DND-41 (cell line): Measurements from ENCODE around the gene NLRC3.
A peak's percentile ranks its signal among the peaks of the same experiment; 100 is the strongest.

Source experiments
- ATAC-seq: fragments of 200-7000 bp; cut with Tn5 transposase; 3 replicates; pipeline ENCODE4 v1.9.1; 2021; ENCODE audit warnings: low read depth; ENCODE audit not compliant: insufficient read depth
- DNase-seq: peaks from one replicate; pipeline ENCODE4 v3.0.0-alpha.2; 2020
- H2AFZ ChIP-seq: 2 replicates; pipeline ENCODE4 v1.6.0; 2012; ENCODE audit warnings: low read depth, low read length
- H3K27ac ChIP-seq: 2 replicates; pipeline ENCODE4 v1.5.1; 2012; ENCODE audit warnings: low read length, inconsistent platforms
- H3K27me3 ChIP-seq: fragments of 200-600 bp; sonication (generic); 2 replicates; pipeline ENCODE4 v1.6.0; 2012; ENCODE audit warnings: low read length, mild to moderate bottlenecking, inconsistent platforms; ENCODE audit not compliant: insufficient read depth, poor library complexity
- H3K36me3 ChIP-seq: 2 replicates; pipeline ENCODE4 v1.5.1; 2012; ENCODE audit warnings: low read length, inconsistent platforms; ENCODE audit not compliant: insufficient read depth
- H3K4me1 ChIP-seq: 2 replicates; pipeline ENCODE4 v1.5.1; 2012; ENCODE audit warnings: mild to moderate bottlenecking, low read length; ENCODE audit not compliant: insufficient read depth
- H3K4me2 ChIP-seq: 2 replicates; pipeline ENCODE4 v1.6.0; 2012; ENCODE audit warnings: mild to moderate bottlenecking, moderate library complexity, low read length, inconsistent platforms; ENCODE audit not compliant: insufficient read depth
- H3K4me3 ChIP-seq, 2 experiments: fragments of 200-600 bp in 1 of 2; shearing (Covaris generic) in 1 of 2; 2 replicates each; pipeline ENCODE4 v1.5.1; 2012 to 2016; ENCODE audit warnings: inconsistent platforms in 2 of 2, low read length in 2 of 2, mild to moderate bottlenecking in 2 of 2, low read depth in 1 of 2, moderate library complexity in 1 of 2
- H3K79me2 ChIP-seq: 2 replicates; pipeline ENCODE4 v1.6.0; 2012; ENCODE audit warnings: low read length, inconsistent platforms; ENCODE audit not compliant: insufficient read depth
- H3K9ac ChIP-seq: 2 replicates; pipeline ENCODE4 v1.6.0; 2012; ENCODE audit warnings: low read depth, mild to moderate bottlenecking, inconsistent platforms, low read length, moderate library complexity
- H3K9me3 ChIP-seq: 2 replicates; pipeline ENCODE4 v1.5.1; 2012; ENCODE audit warnings: low read length, moderate library complexity, mild to moderate bottlenecking, inconsistent platforms; ENCODE audit not compliant: insufficient read depth, severe bottlenecking
- H4K20me1 ChIP-seq: 2 replicates; pipeline ENCODE4 v1.6.0; 2012; ENCODE audit warnings: low read length; ENCODE audit not compliant: insufficient read depth
- CTCF ChIP-seq: IDR thresholded peaks from 2 replicates; pipeline ENCODE4 v1.5.1; 2012; ENCODE audit warnings: borderline replicate concordance, low read length, moderate library complexity, mild to moderate bottlenecking; ENCODE audit not compliant: poor library complexity, severe bottlenecking; ENCODE audit errors: extremely low read depth
- EZH2 ChIP-seq: IDR thresholded peaks from 3 replicates; pipeline ENCODE4 v1.6.1; 2012; ENCODE audit warnings: borderline replicate concordance, low read depth, mild to moderate bottlenecking, moderate library complexity, low read length, inconsistent platforms; ENCODE audit not compliant: severe bottlenecking

The NLRC3 gene

GRCh38 chr16:3509470-3509928, 67.7 kb downstream of the NLRC3 start:
- TF ChIP-seq EZH2: no peak
- no peak for TF ChIP-seq CTCF
- peaks cover 8% of the 10 kb centered on the region for H3K4me1 ChIP-seq
- H3K27ac ChIP-seq: 0 out of 2 replicates have a peak overlapping the region, but pooled peaks have one; percentile 39
- H3K36me3 ChIP-seq: peaks cover 46% of the 10 kb centered on the region
- H3K79me2 ChIP-seq: no peaks in the 10 kb centered on the region
- no peak overlapping the region for H3K4me2 ChIP-seq
- H3K9ac ChIP-seq: no peak overlapping the region
- H2AFZ ChIP-seq: no peak overlapping the region
- H3K9me3 ChIP-seq: no peaks in the 10 kb centered on the region
- ATAC-seq (peak; percentile 96), DNase-seq (peak; percentile 71)
- no peaks in the 10 kb centered on the region for H4K20me1 ChIP-seq
- H3K27me3 ChIP-seq: no peaks in the 10 kb centered on the region
- H3K4me3 ChIP-seq: no peak overlapping the region

DNA sequence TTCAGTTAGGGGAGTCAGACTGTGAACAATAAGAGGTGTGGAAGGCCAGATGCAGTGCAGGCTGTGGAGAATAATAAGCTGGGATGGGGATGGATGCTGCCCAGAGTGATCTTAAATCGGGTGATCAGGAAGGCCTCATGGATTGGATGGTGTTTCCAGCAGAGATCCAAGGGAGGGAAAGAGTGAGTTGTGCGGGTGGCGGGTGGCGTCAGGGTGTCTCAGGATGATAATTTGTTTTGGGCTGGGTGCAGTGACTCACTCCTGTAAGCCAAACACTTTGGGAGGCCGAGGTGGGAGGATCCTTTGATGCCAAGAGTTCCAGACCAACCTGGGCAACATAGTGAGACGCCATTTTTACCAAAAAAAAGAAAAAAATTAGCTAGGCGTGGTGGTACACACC, 68.5 kb downstream of the NLRC3 start:
- H3K36me3 ChIP-seq: peaks cover 38% of the 10 kb centered on the region
- TF ChIP-seq EZH2: no peak
- TF ChIP-seq CTCF: no peak
- no peak overlapping the region for H2AFZ ChIP-seq
- no peaks in the 10 kb centered on the region for H3K79me2 ChIP-seq
- H3K4me1 ChIP-seq: peaks cover 9% of the 10 kb centered on the region
- no peaks in the 10 kb centered on the region for H3K9me3 ChIP-seq
- H3K9ac ChIP-seq: no peak overlapping the region
- H4K20me1 ChIP-seq: no peaks in the 10 kb centered on the region
- no peak overlapping the region for H3K4me2 ChIP-seq
- no peak for ATAC-seq
- H3K27me3 ChIP-seq: no peaks in the 10 kb centered on the region
- DNase-seq: no peak
- H3K4me3 ChIP-seq: no peak overlapping the region
- no peak overlapping the region for H3K27ac ChIP-seq

GRCh38 chr16:3503523-3503922, 73.7 kb downstream of the NLRC3 start:
- no peaks in the 10 kb centered on the region for H3K9me3 ChIP-seq
- no peak for ATAC-seq
- no peak overlapping the region for H3K4me3 ChIP-seq
- no peak for DNase-seq
- no peak for TF ChIP-seq EZH2
- no peak for TF ChIP-seq CTCF
- H3K36me3 ChIP-seq: peaks cover 12% of the 10 kb centered on the region; the same call in 1 of the 2 replicates
- no peaks in the 10 kb centered on the region for H4K20me1 ChIP-seq
- H3K27ac ChIP-seq: no peak overlapping the region
- peaks cover 13% of the 10 kb centered on the region for H3K79me2 ChIP-seq
- peaks cover 31% of the 10 kb centered on the region for H3K4me1 ChIP-seq
- no peak overlapping the region for H2AFZ ChIP-seq
- no peak overlapping the region for H3K9ac ChIP-seq
- no peaks in the 10 kb centered on the region for H3K27me3 ChIP-seq
- H3K4me2 ChIP-seq: no peak overlapping the region
